SK-N-SH (cell line): ENCODE results near the gene ZSCAN25. TPM values are rescaled to one million over a fixed set of nuclear protein-coding genes. Genes with fewer than 3 reads are reported as not detected.

ENCODE experiments used
- CTCF ChIA-PET: fragments of 300-600, 350-600 bp; formaldehyde crosslinking; extraction: SDS; loops from one replicate; lab custom pipeline; 2021; lab: Yijun Ruan, JAX
- POLR2A ChIA-PET: fragments of 350-600 bp; sonication (Branson Sonifier 250); formaldehyde crosslinking; extraction: SDS; loops from one replicate; lab custom pipeline; 2020; ENCODE audit warnings: antibody characterized with exemption, inconsistent platforms; lab: Yijun Ruan, JAX
- DNase-seq: peaks from one replicate; pipeline ENCODE4 v3.0.0; 2012
- H2AFZ ChIP-seq: fragments of 200-600 bp; sonication (generic); 2 replicates; pipeline ENCODE4 v1.8.1; 2016; ENCODE audit warnings: antibody characterized with exemption, mild to moderate bottlenecking, low read depth
- H3F3A ChIP-seq: fragments of 200-600 bp; sonication (generic); replicated peaks from 2 replicates; pipeline ENCODE3; 2016; ENCODE audit warnings: antibody characterized with exemption, mild to moderate bottlenecking; ENCODE audit not compliant: insufficient read depth
- H3K27ac ChIP-seq, 2 experiments: fragments of 200-500 bp in 1 of 2; fragments of 200-600 bp in 1 of 2; sonication (Bioruptor generic) in 1 of 2; sonication (generic), shearing (Covaris generic) in 1 of 2; 2 replicates each; pipeline versions ENCODE4 v1.5.1 to v1.6.1; 2014 to 2016; ENCODE audit warnings: low read depth in 2 of 2, inconsistent platforms in 1 of 2, low read length in 1 of 2, mild to moderate bottlenecking in 1 of 2, mixed read lengths in 1 of 2
- H3K27me3 ChIP-seq: fragments of 200-600 bp; sonication (generic), shearing (Covaris generic); 2 replicates; pipeline ENCODE4 v1.6.1; 2016; ENCODE audit warnings: mixed run types; ENCODE audit not compliant: insufficient read depth
- H3K36me3 ChIP-seq, 2 experiments: fragments of 200-500 bp in 1 of 2; fragments of 200-600 bp in 1 of 2; sonication (Bioruptor generic) in 1 of 2; sonication (generic) in 1 of 2; replicated peaks in 1 of 2; 2 replicates each; pipeline versions ENCODE3 to v1.5.1; 2014 to 2016; ENCODE audit warnings: low read length in 1 of 2, mild to moderate bottlenecking in 1 of 2; ENCODE audit not compliant: insufficient read depth in 2 of 2, control insufficient read depth in 1 of 2
- H3K4me1 ChIP-seq, 2 experiments: fragments of 200-500 bp in 1 of 2; fragments of 200-600 bp in 1 of 2; sonication (Bioruptor generic) in 1 of 2; sonication (generic), shearing (Covaris generic) in 1 of 2; 2 replicates each; pipeline versions ENCODE4 v1.5.1 to v1.6.1; 2014 to 2016; ENCODE audit warnings: low read depth in 1 of 2, low read length in 1 of 2, mixed run types in 1 of 2; ENCODE audit not compliant: insufficient read depth in 2 of 2, control insufficient read depth in 1 of 2
- H3K4me2 ChIP-seq: fragments of 200-600 bp; sonication (generic), shearing (Covaris generic); 2 replicates; pipeline ENCODE4 v1.6.1; 2017; ENCODE audit warnings: mixed run types
- H3K4me3 ChIP-seq, 2 experiments: fragments of 200-500 bp in 1 of 2; fragments of 200-600 bp in 1 of 2; sonication (Bioruptor generic) in 1 of 2; sonication (generic), shearing (Covaris generic) in 1 of 2; 2 replicates each; pipeline versions ENCODE4 v1.5.1 to v1.8.1; 2014 to 2016; ENCODE audit warnings: low read depth in 2 of 2, inconsistent platforms in 1 of 2, low read length in 1 of 2, mild to moderate bottlenecking in 1 of 2, mixed read lengths in 1 of 2, moderate library complexity in 1 of 2
- H3K79me2 ChIP-seq: fragments of 200-600 bp; sonication (generic); 2 replicates; pipeline ENCODE4 v1.8.1; 2017; ENCODE audit warnings: mild to moderate bottlenecking; ENCODE audit not compliant: insufficient read depth
- H3K9ac ChIP-seq: fragments of 200-600 bp; sonication (generic); 2 replicates; pipeline ENCODE4 v1.6.1; 2017; ENCODE audit warnings: mixed run types
- H3K9me2 ChIP-seq: fragments of 200-600 bp; sonication (generic); 2 replicates; pipeline ENCODE4 v1.6.1; 2017; ENCODE audit warnings: mixed run types
- H3K9me3 ChIP-seq: fragments of 200-600 bp; sonication (generic); 2 replicates; pipeline ENCODE4 v1.6.1; 2017; ENCODE audit warnings: mixed run types, mild to moderate bottlenecking, moderate library complexity
- H4K20me1 ChIP-seq: fragments of 200-600 bp; sonication (generic); 2 replicates; pipeline ENCODE4 v1.6.1; 2017; ENCODE audit warnings: mild to moderate bottlenecking, mixed run types; ENCODE audit not compliant: insufficient read depth
- CHD2 ChIP-seq: fragments of 150-350 bp; IDR thresholded peaks from 2 replicates; pipeline ENCODE4 v1.6.1; 2018; ENCODE audit warnings: low read length; ENCODE audit not compliant: partially characterized antibody
- CTCF ChIP-seq: fragments of 200-600 bp; sonication (generic); IDR thresholded peaks from 2 replicates; pipeline ENCODE4 v1.6.1; 2017; ENCODE audit warnings: antibody characterized with exemption, mild to moderate bottlenecking, moderate library complexity
- ELF1 ChIP-seq: IDR thresholded peaks from 2 replicates; pipeline ENCODE4 v1.4.0; 2012
- EP300 ChIP-seq, 2 experiments: IDR thresholded peaks; 2 replicates each; pipeline versions ENCODE4 v1.4.0 to v1.6.1; 2012; ENCODE audit warnings: borderline replicate concordance in 1 of 2, low read depth in 1 of 2, low read length in 1 of 2
- MXI1 ChIP-seq: IDR thresholded peaks from 2 replicates; pipeline ENCODE4 v1.6.1; 2012; ENCODE audit warnings: mild to moderate bottlenecking, low read depth, low read length, improper control_type of control experiment
- POLR2AphosphoS5 ChIP-seq: IDR thresholded peaks from 2 replicates; pipeline ENCODE4 v1.6.1; 2012; ENCODE audit warnings: low read depth, low read length
- RAD21 ChIP-seq: IDR thresholded peaks from 2 replicates; pipeline ENCODE4 v1.6.1; 2012; ENCODE audit warnings: mild to moderate bottlenecking, low read length
- REST ChIP-seq: IDR thresholded peaks from 2 replicates; pipeline ENCODE4 v1.6.1; 2012; ENCODE audit warnings: mild to moderate bottlenecking, low read depth, low read length, moderate library complexity
- RFX5 ChIP-seq: IDR thresholded peaks from 2 replicates; pipeline ENCODE4 v1.6.1; 2012; ENCODE audit warnings: mild to moderate bottlenecking, improper control_type of control experiment, low read length
- RXRA ChIP-seq: IDR thresholded peaks from 2 replicates; pipeline ENCODE4 v1.4.0; 2012; ENCODE audit warnings: low read depth, mild to moderate bottlenecking, borderline replicate concordance
- SMC3 ChIP-seq: IDR thresholded peaks from 2 replicates; pipeline ENCODE4 v1.6.1; 2012; ENCODE audit warnings: low read depth, low read length, improper control_type of control experiment
- USF2 ChIP-seq: fragments of 150-350 bp; IDR thresholded peaks from 2 replicates; pipeline ENCODE4 v1.6.1; 2017; ENCODE audit warnings: antibody characterized with exemption, low read length, low read depth, borderline replicate concordance
- WGBS: methylation state at CpG from one replicate; pipeline ENCODE4 v1.1.6; 2017; ENCODE audit warnings: low lambda C conversion rate; 5-methylcytosine and 5-hydroxymethylcytosine counted together
- polyA plus RNA-seq, 3 experiments: library from polyadenylated mRNA; depleted of rRNA; stranded (reverse); fragments of >200 nt; gene quantifications; 2 replicates each; pipeline ENCODE4 v1.2.3, GENCODE V29; 2012

The ZSCAN25 gene
- polyA plus RNA-seq, 1 of the 3 experiments (the other 2 are of a cell fraction) = 14.9 TPM

- Histone ChIP-seq H4K20me1 (no peaks in the 10 kb centered on the region), H3K9me2 (no peaks in the 10 kb centered on the region), H3K9me3 (no peaks in the 10 kb centered on the region), H3K27me3 (no peaks in the 10 kb centered on the region), H3F3A (peaks cover 10% of the 10 kb centered on the region), H3K36me3 (peaks cover 82 to 95% of the 10 kb centered on the region in 2 experiments), H2AFZ (no peak overlapping the region), H3K27ac (no peak overlapping the region), H3K4me3 (no peak overlapping the region), H3K9ac (no peak overlapping the region), H3K4me2 (no peak overlapping the region), H3K79me2 (peaks cover 31% of the 10 kb centered on the region), H3K4me1 (no peaks in the 10 kb centered on the region; a peak in 1 of 4 replicates)
- TF ChIP-seq ELF1 (no peak), MXI1 (no peak), RFX5 (no peak), SMC3 (no peak), CTCF (no peak), RXRA (no peak), EP300 (IDR thresholded peaks at IDR 0.05; ENCODE audit: borderline replicate concordance in 1 of 2, low read depth in 1 of 2, low read length in 1 of 2) (no peak), RAD21 (no peak), USF2 (no peak), POLR2AphosphoS5 (no peak), CHD2 (no peak), REST (no peak)
- CTCF ChIA-PET = no interaction called here
- POLR2A ChIA-PET = no interaction called here
- 86% methylated on average over 7 of the region's 7 CpGs for WGBS
- DNase-seq = no peak
These were observed 6.4 kb downstream of the ZSCAN25 start for GRCh38 chr7:99623091-99623693.
